HepG2 (cell line): ENCODE data around the gene MCM6. TPM values are rescaled to one million over a fixed set of nuclear protein-coding genes. Genes with fewer than 3 reads are reported as not detected.

Experiments used
- ARNTL ChIP-seq: sonication (generic); formaldehyde crosslinking; IDR thresholded peaks from 2 replicates; pipeline ENCODE4 v1.4.0; 2020; ENCODE audit warnings: mild to moderate bottlenecking, missing genetic modification reagents
- ATF7-NPFF ChIP-seq: sonication (generic); formaldehyde crosslinking; IDR thresholded peaks from 2 replicates; pipeline ENCODE4 v1.8.1; 2023; ENCODE audit warnings: mild to moderate bottlenecking, low read depth, missing genetic modification reagents, moderate library complexity
- CC2D1A ChIP-seq: sonication (generic); formaldehyde crosslinking; IDR thresholded peaks from 2 replicates; pipeline ENCODE4 v1.8.1; 2023; ENCODE audit warnings: mild to moderate bottlenecking, missing genetic modification reagents
- EEA1 ChIP-seq: sonication (generic); formaldehyde crosslinking; IDR thresholded peaks from 2 replicates; pipeline ENCODE4 v1.5.1; 2020; ENCODE audit warnings: mild to moderate bottlenecking, missing genetic modification reagents, borderline replicate concordance
- GLI4 ChIP-seq: sonication (generic); formaldehyde crosslinking; IDR thresholded peaks from 2 replicates; pipeline ENCODE4 v1.5.1; 2020; ENCODE audit warnings: missing genetic modification reagents, mild to moderate bottlenecking, moderate library complexity, borderline replicate concordance
- HDAC6 ChIP-seq: fragments of 200-600 bp; sonication (generic); IDR thresholded peaks from 2 replicates; pipeline ENCODE4 v1.7.0; 2017; ENCODE audit warnings: mild to moderate bottlenecking, antibody characterized with exemption, low read length, low read depth
- HMGA1 ChIP-seq: sonication (generic); formaldehyde crosslinking; conservative IDR thresholded peaks from 2 replicates; pipeline ENCODE4 v1.4.0; 2020; ENCODE audit warnings: missing genetic modification reagents
- KMT2B ChIP-seq: IDR thresholded peaks from 2 replicates; pipeline ENCODE4 v1.6.1; 2016; ENCODE audit warnings: missing genetic modification reagents, missing compliant biosample characterization
- PRMT3 ChIP-seq: sonication (generic); formaldehyde crosslinking; IDR thresholded peaks from 2 replicates; pipeline ENCODE4 v1.8.1; 2022; ENCODE audit warnings: low read depth, mild to moderate bottlenecking, moderate library complexity, missing genetic modification reagents, borderline replicate concordance
- RBM39 ChIP-seq: fragments of 200-400 bp; formaldehyde crosslinking; IDR thresholded peaks from one replicate; pipeline ENCODE4 v1.6.1; 2018; ENCODE audit warnings: antibody characterized with exemption, mild to moderate bottlenecking, low read depth, low read length; ENCODE audit not compliant: poor library complexity, severe bottlenecking
- SALL1 ChIP-seq: sonication (generic); formaldehyde crosslinking; IDR thresholded peaks from 2 replicates; pipeline ENCODE4 v1.8.0; 2022; ENCODE audit warnings: mild to moderate bottlenecking, missing genetic modification reagents
- ZMYM2 ChIP-seq: sonication (generic); formaldehyde crosslinking; IDR thresholded peaks from 2 replicates; pipeline ENCODE4 v1.8.0; 2022; ENCODE audit warnings: mild to moderate bottlenecking, missing genetic modification reagents
- ZNF232 ChIP-seq: sonication (generic); formaldehyde crosslinking; IDR thresholded peaks from 2 replicates; pipeline ENCODE4 v1.4.0; 2020; ENCODE audit warnings: missing genetic modification reagents, borderline replicate concordance
- ZNF282 ChIP-seq: fragments of 450-650 bp; IDR thresholded peaks from 2 replicates; pipeline ENCODE4 v1.6.1; 2018; ENCODE audit not compliant: partially characterized antibody
- ZNF546 ChIP-seq: sonication (generic); formaldehyde crosslinking; conservative IDR thresholded peaks from 2 replicates; pipeline ENCODE4 v1.8.1; 2023; ENCODE audit warnings: mild to moderate bottlenecking, missing genetic modification reagents
- ZNF660 ChIP-seq: sonication (generic); formaldehyde crosslinking; IDR thresholded peaks from 2 replicates; pipeline ENCODE4 v1.5.1; 2020; ENCODE audit warnings: mild to moderate bottlenecking, low read depth, missing genetic modification reagents, borderline replicate concordance
- ZNF703 ChIP-seq: sonication (generic); formaldehyde crosslinking; IDR thresholded peaks from 2 replicates; pipeline ENCODE4 v1.5.1; 2020; ENCODE audit warnings: missing genetic modification reagents, mild to moderate bottlenecking, moderate library complexity, borderline replicate concordance
- ZNF781 ChIP-seq: sonication (generic); formaldehyde crosslinking; IDR thresholded peaks from 2 replicates; pipeline ENCODE4 v1.5.1; 2020; ENCODE audit warnings: borderline replicate concordance, mild to moderate bottlenecking, missing genetic modification reagents; ENCODE audit errors: not compliant biosample characterization
- ZNF850 ChIP-seq: sonication (generic); formaldehyde crosslinking; conservative IDR thresholded peaks from 2 replicates; pipeline ENCODE4 v1.9.0; 2021; ENCODE audit warnings: mild to moderate bottlenecking, missing genetic modification reagents
- ZNF891 ChIP-seq: sonication (generic); formaldehyde crosslinking; IDR thresholded peaks from 2 replicates; pipeline ENCODE4 v1.5.0; 2020; ENCODE audit warnings: mild to moderate bottlenecking, missing genetic modification reagents
- polyA plus RNA-seq, 8 experiments: library from polyadenylated mRNA; depleted of rRNA in 3 of 8; stranded (reverse) in 7 of 8; unstranded in 1 of 8; fragments of >200 nt; fragmentation: Illumina TruSeq in 4 of 8; extraction: Trizol in 4 of 8; gene quantifications; 2 replicates each; pipeline versions ENCODE4 v1.2.1 to v1.2.3, GENCODE V29; 2011 to 2016; ENCODE audit warnings: low read depth in 4 of 8, missing spikeins in 1 of 8, mixed read lengths in 1 of 8; ENCODE audit not compliant: insufficient read depth in 1 of 8
- total RNA-seq, 5 experiments: library from RNA; depleted of rRNA; stranded (reverse); fragments of >200 nt; fragmentation: Illumina TruSeq; extraction: Trizol; gene quantifications; 2 replicates each; pipeline ENCODE4 v1.2.3, GENCODE V29; 2016; ENCODE audit warnings: low read depth in 1 of 5
- TF ChIP-seq, protein P1 (sequence below): sonication (generic); formaldehyde crosslinking; IDR thresholded peaks from 2 replicates; pipeline ENCODE4 v1.5.0; 2020; ENCODE audit warnings: mild to moderate bottlenecking, missing genetic modification reagents
- TF ChIP-seq, protein P2 (sequence below): sonication (generic); formaldehyde crosslinking; IDR thresholded peaks from 2 replicates; pipeline ENCODE4 v1.4.0; 2020; ENCODE audit warnings: mild to moderate bottlenecking, missing genetic modification reagents
- TF ChIP-seq, protein P3 (sequence below): sonication (generic); formaldehyde crosslinking; conservative IDR thresholded peaks from 2 replicates; pipeline ENCODE4 v1.4.0; 2020; ENCODE audit warnings: missing genetic modification reagents

The MCM6 gene
- total and polyA plus RNA-seq, 2 of the 13 experiments (the other 11 are each of a cell fraction or from before 2014, with no cell fraction given) = 9.7 to 18.7 TPM

DNA sequence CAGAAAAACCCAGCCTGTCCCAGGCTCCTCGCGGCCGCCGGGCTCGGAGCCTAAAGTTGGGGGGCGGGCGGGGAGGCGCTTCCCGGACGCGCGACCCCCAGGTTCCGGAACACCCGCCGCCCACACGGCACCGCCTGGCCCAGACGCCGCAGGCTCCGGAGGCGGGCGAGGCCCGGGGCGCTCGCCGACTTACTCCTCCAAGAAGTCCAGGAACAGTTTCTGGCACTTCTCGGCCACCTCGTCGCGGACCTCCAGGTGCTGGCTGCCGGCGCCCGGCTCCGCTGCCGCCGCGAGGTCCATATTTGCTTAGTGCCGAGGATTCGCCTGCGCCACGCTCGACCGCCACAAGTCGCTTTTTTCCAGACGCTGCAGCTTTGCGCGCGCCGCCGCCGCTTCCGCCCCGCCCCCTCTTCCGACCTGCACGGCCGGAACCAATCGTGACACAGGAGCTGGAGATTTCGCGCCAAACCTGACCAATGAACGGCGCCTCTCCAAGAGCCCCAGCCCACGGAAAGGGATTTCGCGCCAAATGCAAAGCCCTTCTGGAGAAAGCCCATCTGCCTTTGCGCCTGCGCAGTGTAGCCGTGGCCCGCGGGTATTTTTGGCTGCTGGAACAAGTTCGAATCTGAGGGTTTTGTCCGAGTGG is at the start of gene MCM6 (continued):
- TF ChIP-seq ZNF850 (CRISPR knock-in tag) (no peak), HDAC6 (no peak), KMT2B (CRISPR knock-in tag) (peak; percentile 82), RBM39 (no peak), ARNTL (CRISPR knock-in tag) (0 out of 2 replicates have a peak, but pooled peaks have one; percentile 62), SALL1 (CRISPR knock-in tag) (peak; percentile 78), ZNF703 (CRISPR knock-in tag) (no peak), PRMT3 (CRISPR knock-in tag) (peak; percentile 90; the same call in 1 of the 2 replicates), ZNF660 (CRISPR knock-in tag) (no peak), ZMYM2 (CRISPR knock-in tag) (0 out of 2 replicates have a peak, but pooled peaks have one; percentile 41), ZNF781 (CRISPR knock-in tag) (no peak), ZNF282 (no peak), GLI4 (CRISPR knock-in tag) (no peak), EEA1 (CRISPR knock-in tag) (no peak; the same call in 1 of the 2 replicates), ZNF546 (no peak; the same call in 1 of the 2 replicates), HMGA1 (CRISPR knock-in tag) (no peak), CC2D1A (CRISPR knock-in tag) (peak; percentile 92; the same call in 1 of the 2 replicates), ZNF891 (CRISPR knock-in tag) (peak; percentile 66), ZNF232 (peak; percentile 69; the same call in 1 of the 2 replicates), ATF7-NPFF (CRISPR knock-in tag) (peak; percentile 98)
- TF ChIP-seq, protein P1, sequence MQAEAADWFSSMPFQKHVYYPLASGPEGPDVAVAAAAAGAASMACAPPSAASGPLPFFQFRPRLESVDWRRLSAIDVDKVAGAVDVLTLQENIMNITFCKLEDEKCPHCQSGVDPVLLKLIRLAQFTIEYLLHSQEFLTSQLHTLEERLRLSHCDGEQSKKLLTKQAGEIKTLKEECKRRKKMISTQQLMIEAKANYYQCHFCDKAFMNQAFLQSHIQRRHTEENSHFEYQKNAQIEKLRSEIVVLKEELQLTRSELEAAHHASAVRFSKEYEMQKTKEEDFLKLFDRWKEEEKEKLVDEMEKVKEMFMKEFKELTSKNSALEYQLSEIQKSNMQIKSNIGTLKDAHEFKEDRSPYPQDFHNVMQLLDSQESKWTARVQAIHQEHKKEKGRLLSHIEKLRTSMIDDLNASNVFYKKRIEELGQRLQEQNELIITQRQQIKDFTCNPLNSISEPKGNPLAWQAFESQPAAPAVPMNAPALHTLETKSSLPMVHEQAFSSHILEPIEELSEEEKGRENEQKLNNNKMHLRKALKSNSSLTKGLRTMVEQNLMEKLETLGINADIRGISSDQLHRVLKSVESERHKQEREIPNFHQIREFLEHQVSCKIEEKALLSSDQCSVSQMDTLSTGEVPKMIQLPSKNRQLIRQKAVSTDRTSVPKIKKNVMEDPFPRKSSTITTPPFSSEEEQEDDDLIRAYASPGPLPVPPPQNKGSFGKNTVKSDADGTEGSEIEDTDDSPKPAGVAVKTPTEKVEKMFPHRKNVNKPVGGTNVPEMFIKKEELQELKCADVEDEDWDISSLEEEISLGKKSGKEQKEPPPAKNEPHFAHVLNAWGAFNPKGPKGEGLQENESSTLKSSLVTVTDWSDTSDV (CRISPR knock-in tag) = peak; percentile 94; the same call in 1 of the 2 replicates
- TF ChIP-seq, protein P2, sequence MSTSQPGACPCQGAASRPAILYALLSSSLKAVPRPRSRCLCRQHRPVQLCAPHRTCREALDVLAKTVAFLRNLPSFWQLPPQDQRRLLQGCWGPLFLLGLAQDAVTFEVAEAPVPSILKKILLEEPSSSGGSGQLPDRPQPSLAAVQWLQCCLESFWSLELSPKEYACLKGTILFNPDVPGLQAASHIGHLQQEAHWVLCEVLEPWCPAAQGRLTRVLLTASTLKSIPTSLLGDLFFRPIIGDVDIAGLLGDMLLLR (CRISPR knock-in tag) = peak; percentile 61; the same call in 1 of the 2 replicates
- TF ChIP-seq, protein P3, sequence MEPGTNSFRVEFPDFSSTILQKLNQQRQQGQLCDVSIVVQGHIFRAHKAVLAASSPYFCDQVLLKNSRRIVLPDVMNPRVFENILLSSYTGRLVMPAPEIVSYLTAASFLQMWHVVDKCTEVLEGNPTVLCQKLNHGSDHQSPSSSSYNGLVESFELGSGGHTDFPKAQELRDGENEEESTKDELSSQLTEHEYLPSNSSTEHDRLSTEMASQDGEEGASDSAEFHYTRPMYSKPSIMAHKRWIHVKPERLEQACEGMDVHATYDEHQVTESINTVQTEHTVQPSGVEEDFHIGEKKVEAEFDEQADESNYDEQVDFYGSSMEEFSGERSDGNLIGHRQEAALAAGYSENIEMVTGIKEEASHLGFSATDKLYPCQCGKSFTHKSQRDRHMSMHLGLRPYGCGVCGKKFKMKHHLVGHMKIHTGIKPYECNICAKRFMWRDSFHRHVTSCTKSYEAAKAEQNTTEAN (CRISPR knock-in tag) = 0 out of 2 replicates have a peak, but pooled peaks have one; percentile 45
